ENCODE data around the gene CYP24A1.
"Not testable (repeated sequence)": the region's sequence is repeated elsewhere in the genome, so short reads cannot be mapped to it uniquely, and the experiment has no call there.

CYP24A1 gene

DNA sequence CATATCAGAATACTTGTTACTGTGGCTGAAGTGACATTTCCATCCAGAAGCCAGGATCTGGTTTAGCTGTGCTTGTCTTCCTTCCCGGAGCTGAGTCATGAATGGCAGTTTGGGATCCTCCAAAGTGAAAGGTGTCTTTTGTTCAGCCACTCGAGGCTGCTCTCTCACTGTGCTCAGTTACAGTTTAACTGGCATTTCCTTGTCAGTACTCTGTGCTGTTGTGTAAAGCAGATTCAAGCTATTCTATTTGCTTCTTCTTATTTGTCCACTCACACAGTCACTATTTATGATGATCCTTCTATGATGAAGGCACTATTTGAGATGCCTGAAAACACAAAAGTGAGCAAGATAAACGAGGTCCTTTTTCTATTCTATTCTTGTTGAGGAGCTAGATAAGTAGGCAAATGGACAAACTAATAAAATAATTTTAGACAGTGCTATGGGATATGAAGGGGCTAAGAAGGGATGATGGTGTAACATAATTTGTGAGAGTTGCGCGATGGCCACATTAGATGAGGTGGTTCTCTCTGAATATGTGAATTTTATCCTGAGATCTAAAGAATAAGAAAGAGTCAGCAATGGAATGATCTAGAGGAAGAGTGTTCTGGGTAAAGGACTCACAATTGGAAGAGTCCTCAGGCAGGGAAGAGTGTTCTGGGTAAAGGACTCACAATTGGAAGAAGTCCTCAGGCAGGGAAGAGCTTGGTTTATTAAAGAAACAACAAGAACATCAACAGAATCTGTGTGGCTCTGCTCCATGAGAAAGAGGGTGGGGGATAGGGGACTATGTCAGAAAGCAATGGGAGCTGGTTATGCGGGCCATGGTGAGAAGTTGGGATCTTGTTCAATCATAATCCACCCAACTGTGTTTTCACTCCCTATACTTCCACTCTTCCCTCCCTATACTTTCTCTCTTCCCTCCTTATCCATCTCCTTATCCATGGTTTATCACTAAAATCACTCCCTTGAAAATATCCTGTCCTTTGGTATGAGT lies 40.1 kb downstream of the CYP24A1 start:
- DNase-seq (ENCODE audit: low read depth, low spot score), result no peak
- ChIA-PET CTCF (interaction anchor here (1.1 to 3.0 kb wide), 5 partner anchors 12 to 73 kb away, joined by 3 to 32 read pairs (median 5); no protein-coding TSS in a partner anchor), POLR2A (interaction anchor here (0.6 to 1.2 kb wide), 2 partner anchors 11 to 360 kb away, joined by 3 to 5 read pairs; no protein-coding TSS in a partner anchor)
- TF ChIP-seq, protein P1, sequence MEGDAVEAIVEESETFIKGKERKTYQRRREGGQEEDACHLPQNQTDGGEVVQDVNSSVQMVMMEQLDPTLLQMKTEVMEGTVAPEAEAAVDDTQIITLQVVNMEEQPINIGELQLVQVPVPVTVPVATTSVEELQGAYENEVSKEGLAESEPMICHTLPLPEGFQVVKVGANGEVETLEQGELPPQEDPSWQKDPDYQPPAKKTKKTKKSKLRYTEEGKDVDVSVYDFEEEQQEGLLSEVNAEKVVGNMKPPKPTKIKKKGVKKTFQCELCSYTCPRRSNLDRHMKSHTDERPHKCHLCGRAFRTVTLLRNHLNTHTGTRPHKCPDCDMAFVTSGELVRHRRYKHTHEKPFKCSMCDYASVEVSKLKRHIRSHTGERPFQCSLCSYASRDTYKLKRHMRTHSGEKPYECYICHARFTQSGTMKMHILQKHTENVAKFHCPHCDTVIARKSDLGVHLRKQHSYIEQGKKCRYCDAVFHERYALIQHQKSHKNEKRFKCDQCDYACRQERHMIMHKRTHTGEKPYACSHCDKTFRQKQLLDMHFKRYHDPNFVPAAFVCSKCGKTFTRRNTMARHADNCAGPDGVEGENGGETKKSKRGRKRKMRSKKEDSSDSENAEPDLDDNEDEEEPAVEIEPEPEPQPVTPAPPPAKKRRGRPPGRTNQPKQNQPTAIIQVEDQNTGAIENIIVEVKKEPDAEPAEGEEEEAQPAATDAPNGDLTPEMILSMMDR (IDR thresholded peaks at IDR 0.05; ENCODE audit: insufficient read depth, low read length, missing control alignments), result no peak
- H3K4me3 ChIP-seq (ENCODE audit: low read depth, low read length), result peak overlapping the region; percentile 35

DNA sequence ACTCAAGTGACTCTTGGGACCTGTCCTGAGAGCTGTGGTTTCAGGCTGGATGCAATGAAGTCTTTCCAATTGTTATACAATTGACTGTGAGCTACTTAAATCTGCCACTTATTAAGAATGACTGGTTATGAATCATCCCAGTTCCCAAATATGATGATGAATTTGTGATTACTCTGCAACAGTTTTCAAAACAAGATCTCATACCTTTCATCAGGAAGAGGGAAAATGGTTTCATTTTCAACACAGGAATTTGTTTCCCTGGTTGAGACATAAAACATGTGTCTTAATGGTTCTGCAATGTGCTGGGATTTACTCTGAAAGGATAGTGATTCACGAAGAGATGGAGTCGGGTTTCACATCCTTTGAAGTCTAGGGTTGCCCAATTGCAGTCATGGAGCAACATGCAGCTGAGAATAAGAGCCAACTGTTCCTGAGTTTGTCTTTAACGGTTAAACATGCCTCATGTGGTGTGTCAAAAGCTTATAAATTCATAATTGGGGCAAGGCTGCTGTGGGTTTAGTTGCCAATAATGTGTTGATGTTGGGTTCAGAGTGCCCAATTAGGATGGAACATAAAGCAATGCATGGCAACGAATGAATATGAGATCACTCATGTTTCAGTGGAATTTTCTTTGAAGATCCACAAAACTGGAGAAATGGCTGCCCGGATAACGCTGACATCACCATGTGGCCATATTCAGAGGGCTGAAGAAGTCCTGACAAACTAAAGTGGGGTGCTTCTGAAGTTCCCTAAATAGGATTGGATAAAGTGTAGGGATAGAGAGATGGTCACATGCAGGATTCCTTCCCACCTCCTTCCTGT lies 41.0 kb downstream of the CYP24A1 start:
- H3K4me3 ChIP-seq (ENCODE audit: low read depth, low read length), result peak overlapping the region; percentile 35
- CTCF ChIA-PET, result interaction anchor here (1.3 to 3.0 kb wide), 4 partner anchors 29 to 74 kb away, joined by 3 to 32 read pairs (median 10); no protein-coding TSS in a partner anchor
- TF ChIP-seq, protein P1 (IDR thresholded peaks at IDR 0.05; ENCODE audit: insufficient read depth, low read length, missing control alignments), result no peak
- POLR2A ChIA-PET, result interaction anchor here (0.6 to 1.2 kb wide), 7 partner anchors 10 to 359 kb away, joined by 3 to 5 read pairs (median 3); no protein-coding TSS in a partner anchor
- DNase-seq (ENCODE audit: low read depth, low spot score), result peak; percentile 95

DNA sequence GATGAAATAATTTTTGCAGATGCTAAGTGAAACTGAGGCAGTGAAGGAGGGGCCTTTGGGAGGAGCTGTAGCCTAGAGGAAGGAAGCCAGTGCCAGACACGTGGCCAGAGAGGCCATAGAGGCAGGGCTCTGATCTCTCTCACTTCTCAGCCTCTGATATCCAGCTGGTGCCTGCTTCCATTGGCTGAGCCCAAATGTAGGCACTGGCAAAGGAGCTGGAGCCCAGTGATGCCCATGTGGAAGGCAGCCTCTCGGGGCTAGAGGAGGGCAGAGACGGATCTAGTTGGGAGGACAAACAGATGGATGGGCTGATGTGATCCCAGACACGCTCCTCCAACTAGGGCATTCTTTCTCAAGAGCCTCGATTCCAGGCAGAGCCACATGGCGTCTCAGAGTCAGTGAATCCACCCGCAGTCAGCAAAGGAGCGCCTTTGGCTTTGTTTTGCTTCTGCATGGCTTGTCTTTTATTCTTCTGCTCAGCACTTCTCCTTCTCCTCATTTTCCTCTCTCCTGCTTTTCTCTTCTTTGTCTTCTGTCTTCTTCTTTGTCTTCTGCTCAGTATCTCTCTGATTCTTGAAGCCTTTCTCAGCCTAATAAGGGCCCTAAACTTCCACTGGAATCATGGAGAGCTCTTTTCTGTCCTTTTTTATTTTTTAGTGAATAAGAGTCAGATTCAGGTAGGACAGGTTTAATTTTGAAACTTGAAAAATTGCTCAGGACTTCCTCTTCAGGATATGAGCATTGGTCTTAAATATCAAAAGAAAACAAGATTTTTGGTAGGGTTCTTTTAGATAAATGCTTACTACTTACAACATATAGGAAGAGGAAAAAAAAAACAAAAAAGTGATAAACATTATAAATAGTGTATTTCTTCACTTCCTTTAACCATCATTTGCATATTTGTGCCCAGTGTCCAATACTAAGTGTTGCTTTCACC lies 41.8 kb downstream of the CYP24A1 start:
- 0 out of 2 replicates have a peak overlapping the region, but pooled peaks have one; percentile 3 for H3K4me3 ChIP-seq (ENCODE audit: low read depth, low read length)
- TF ChIP-seq, protein P1 (IDR thresholded peaks at IDR 0.05; ENCODE audit: insufficient read depth, low read length, missing control alignments), result no peak
- DNase-seq (ENCODE audit: low read depth, low spot score), result no peak
- ChIA-PET POLR2A (interaction anchor here (0.6 to 1.2 kb wide), 6 partner anchors 9 to 304 kb away, joined by 3 to 5 read pairs (median 3); no protein-coding TSS in a partner anchor), CTCF (interaction anchor here (0.8 to 3.0 kb wide), 6 partner anchors 11 to 75 kb away, joined by 3 to 32 read pairs (median 4); no protein-coding TSS in a partner anchor)

DNA sequence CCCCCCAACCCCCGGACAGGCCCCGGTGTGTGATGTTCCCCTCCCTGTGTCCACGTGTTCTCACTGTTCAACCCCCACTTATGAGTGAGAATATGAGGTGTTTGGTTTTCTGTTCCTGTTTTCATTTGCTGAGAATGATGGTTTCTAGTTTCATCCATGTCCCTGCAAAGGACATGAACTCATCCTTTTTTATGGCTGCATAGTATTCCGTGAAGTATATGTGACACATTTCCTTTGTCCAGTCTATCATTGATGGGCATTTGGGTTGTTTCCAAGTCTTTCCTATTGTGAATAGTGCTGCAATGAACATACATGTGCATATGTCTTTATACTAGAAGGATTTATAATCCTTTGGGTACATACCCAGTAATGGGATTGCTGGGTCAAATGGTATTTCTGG lies 42.7 kb downstream of the CYP24A1 start:
- DNase-seq (ENCODE audit: low read depth, low spot score); POLR2A ChIA-PET; H3K4me3 ChIP-seq (ENCODE audit: low read depth, low read length): not testable (repeated sequence)
- CTCF ChIA-PET, result interaction anchor here (1.1 kb wide), 1 partner anchor 10 kb away, joined by 3 read pairs; no protein-coding TSS in a partner anchor

DNA sequence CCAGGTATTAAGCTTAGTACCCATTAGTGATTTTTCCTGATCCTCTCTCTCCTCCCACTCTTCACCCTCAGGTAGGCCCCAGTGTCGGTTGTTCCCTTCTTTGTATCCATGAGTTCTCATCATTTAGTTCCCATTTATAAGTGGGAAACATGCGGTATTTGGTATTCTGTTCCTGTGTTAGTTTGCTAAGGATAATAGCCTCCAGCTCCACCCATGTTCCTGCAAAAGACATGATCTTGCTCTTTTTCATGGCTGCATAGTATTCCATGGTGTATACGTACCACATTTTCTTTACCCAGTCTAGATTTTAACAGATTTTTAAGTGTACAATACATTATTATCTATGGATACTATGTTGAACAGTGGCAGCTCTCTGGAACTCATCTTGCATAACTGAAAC lies 44.4 kb downstream of the CYP24A1 start:
- POLR2A ChIA-PET, result no interaction called here
- DNase-seq (ENCODE audit: low read depth, low spot score), result no peak
- TF ChIP-seq, protein P1 (IDR thresholded peaks at IDR 0.05; ENCODE audit: insufficient read depth, low read length, missing control alignments), result no peak
- H3K4me3 ChIP-seq (ENCODE audit: low read depth, low read length), result no peak overlapping the region
- CTCF ChIA-PET, result interaction anchor here (0.8 to 3.9 kb wide), 4 partner anchors 10 to 71 kb away, joined by 3 to 17 read pairs (median 4); no protein-coding TSS in a partner anchor
